Activated naive CD8-positive, alpha-beta T cell (primary cell): ENCODE measurements around the gene NME7.
"Not testable (repeated sequence)": the region's sequence is repeated elsewhere in the genome, so short reads cannot be mapped to it uniquely, and the experiment has no call there.

ENCODE experiments used
- H3K27ac Mint-ChIP-seq: one replicate; pipeline ENCODE4 v1.8.0; 2021; ENCODE audit warnings: mixed read lengths
- H3K27me3 Mint-ChIP-seq: one replicate; pipeline ENCODE4 v1.8.0; 2021; ENCODE audit warnings: mixed read lengths
- H3K36me3 Mint-ChIP-seq: one replicate; pipeline ENCODE4 v1.8.0; 2021; ENCODE audit warnings: mixed read lengths
- H3K4me1 Mint-ChIP-seq: one replicate; pipeline ENCODE4 v1.8.0; 2021; ENCODE audit warnings: low read depth, mixed read lengths
- H3K4me3 Mint-ChIP-seq: one replicate; pipeline ENCODE4 v1.8.0; 2021; ENCODE audit warnings: mild to moderate bottlenecking, mixed read lengths
- H3K9me3 Mint-ChIP-seq: one replicate; pipeline ENCODE4 v1.8.0; 2021; ENCODE audit warnings: low read depth, mixed read lengths

The NME7 gene

DNA sequence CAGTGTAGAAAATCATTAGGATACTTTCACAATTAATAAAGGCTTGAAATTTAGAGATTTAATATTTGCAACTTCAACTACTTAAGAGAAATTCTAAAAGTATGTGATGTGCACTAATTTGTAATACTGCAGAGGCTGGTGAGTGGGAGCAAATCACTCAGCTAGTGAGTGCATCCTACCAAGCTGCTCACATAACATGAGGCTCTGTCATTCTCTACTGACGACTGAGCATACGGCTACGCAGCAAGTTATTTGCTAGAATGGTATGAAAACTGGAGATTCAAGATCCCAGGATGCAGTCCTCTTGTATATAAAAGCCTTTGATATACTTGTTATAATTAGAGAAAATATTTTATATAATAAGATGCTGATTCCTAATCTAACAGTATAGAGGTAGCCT is 171.0 kb downstream of the NME7 start:
- Mint-ChIP-seq H3K27ac (no peak overlapping the region), H3K27me3 (no peaks in the 10 kb centered on the region), H3K4me1 (no peaks in the 10 kb centered on the region), H3K36me3 (peaks cover 20% of the 10 kb centered on the region), H3K4me3 (no peak overlapping the region), H3K9me3 (peaks cover 3% of the 10 kb centered on the region)

- Mint-ChIP-seq H3K36me3 (peaks cover 16% of the 10 kb centered on the region), H3K4me1 (no peaks in the 10 kb centered on the region), H3K9me3 (peaks cover 3% of the 10 kb centered on the region), H3K27me3 (no peaks in the 10 kb centered on the region), H3K4me3 (no peak overlapping the region), H3K27ac (no peak overlapping the region)
Measured at GRCh38 chr1:169196161-169196560, 171.4 kb downstream of the NME7 start.

- H3K36me3 Mint-ChIP-seq, result peaks cover 18% of the 10 kb centered on the region
- H3K4me3 Mint-ChIP-seq, result no peak overlapping the region
- H3K9me3 Mint-ChIP-seq, result peaks cover 1% of the 10 kb centered on the region
- H3K27ac Mint-ChIP-seq, result no peak overlapping the region
- H3K4me1 Mint-ChIP-seq, result no peaks in the 10 kb centered on the region
- H3K27me3 Mint-ChIP-seq, result no peaks in the 10 kb centered on the region
Measured at GRCh38 chr1:169193191-169193850, 174.3 kb downstream of the NME7 start.

DNA sequence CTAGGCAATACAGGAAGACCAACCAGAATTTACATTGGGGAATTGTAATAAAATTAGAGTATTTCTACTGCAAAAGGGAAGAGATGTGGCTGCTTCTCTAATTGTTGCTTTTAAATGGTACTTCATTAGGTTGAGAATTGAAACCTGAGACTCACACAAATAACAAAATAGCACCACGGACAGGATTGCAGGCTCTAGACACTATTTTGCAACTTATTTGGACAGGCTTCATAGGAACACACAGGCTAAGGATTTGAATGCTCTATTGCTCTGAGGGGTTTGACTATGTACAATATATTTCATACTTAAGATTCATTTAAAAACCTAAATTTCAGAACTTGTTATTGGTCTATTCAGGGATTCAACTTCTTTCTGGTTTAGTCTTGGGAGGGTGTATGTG is 181.5 kb downstream of the NME7 start:
- Mint-ChIP-seq H3K4me1 (no peaks in the 10 kb centered on the region), H3K27ac (no peak overlapping the region), H3K36me3 (peaks cover 22% of the 10 kb centered on the region), H3K9me3 (no peaks in the 10 kb centered on the region), H3K27me3 (no peaks in the 10 kb centered on the region), H3K4me3 (no peak overlapping the region)

DNA sequence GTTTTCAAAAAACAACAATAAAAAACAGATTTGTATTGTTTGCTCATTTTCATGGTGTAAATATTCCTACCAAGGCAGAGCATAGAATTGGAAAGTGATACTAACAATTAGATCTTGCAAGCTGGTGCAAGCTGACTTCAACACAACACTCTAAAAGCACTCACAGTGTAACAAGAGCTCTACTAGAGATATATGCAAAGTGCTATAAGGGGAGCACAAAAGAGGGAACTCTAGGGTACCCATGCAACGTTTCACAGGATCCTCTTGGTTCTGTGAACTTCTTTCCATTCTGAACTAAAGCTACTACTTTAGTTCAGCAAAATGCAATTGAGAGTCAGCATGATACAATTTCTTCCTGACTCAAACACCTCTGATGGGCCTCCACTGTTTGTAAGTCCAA is 182.8 kb downstream of the NME7 start:
- no peaks in the 10 kb centered on the region for H3K27me3 Mint-ChIP-seq
- H3K4me1 Mint-ChIP-seq, result no peaks in the 10 kb centered on the region
- H3K36me3 Mint-ChIP-seq, result peaks cover 25% of the 10 kb centered on the region
- H3K9me3 Mint-ChIP-seq, result no peaks in the 10 kb centered on the region
- no peak overlapping the region for H3K27ac Mint-ChIP-seq
- H3K4me3 Mint-ChIP-seq, result no peak overlapping the region

GRCh38 chr1:169180174-169180573 is 187.4 kb downstream of the NME7 start:
- Mint-ChIP-seq H3K4me1 (no peaks in the 10 kb centered on the region), H3K4me3 (no peak overlapping the region), H3K9me3 (no peaks in the 10 kb centered on the region), H3K36me3 (peaks cover 20% of the 10 kb centered on the region), H3K27me3 (no peaks in the 10 kb centered on the region), H3K27ac (no peak overlapping the region)

DNA sequence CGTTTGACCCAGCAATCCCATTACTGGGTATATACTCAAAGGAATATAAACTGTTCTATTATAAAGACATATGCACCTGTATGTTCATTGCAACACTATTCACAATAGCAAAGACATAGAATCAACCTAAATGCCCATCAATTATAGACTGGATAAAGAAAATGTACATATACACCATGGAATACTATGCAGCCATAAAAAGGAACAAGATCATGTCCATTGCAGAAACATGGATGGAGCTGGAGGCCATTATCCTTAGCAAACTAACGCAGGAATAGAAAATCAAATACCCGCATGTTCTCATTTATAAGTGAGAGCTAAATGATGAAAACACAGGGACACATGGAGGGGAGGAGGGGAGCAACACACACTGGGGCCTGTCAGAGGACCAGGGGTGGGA is 188.2 kb downstream of the NME7 start:
- H3K9me3 Mint-ChIP-seq, H3K27me3 Mint-ChIP-seq, H3K4me3 Mint-ChIP-seq, H3K4me1 Mint-ChIP-seq, H3K27ac Mint-ChIP-seq: not testable (repeated sequence)
- H3K36me3 Mint-ChIP-seq, result peaks cover 20% of the 10 kb centered on the region

DNA sequence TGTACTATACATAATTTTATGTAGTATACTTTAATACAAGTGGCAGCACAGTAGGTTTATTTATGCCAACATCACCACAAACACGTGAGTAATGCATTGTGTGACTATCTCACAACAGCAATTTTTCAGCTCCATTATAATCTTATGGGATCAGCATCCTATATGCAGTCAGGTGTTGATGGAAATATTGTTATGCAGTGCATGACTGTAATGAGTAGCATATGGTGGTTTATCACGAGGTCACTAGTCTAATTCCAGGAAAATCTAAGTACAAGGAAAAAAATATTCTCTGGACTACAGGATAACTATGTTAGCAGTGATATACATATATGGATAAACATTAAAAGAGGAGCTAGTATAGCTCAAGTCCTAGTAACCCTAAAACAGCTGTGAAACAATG is 192.1 kb downstream of the NME7 start:
- no peaks in the 10 kb centered on the region for H3K4me1 Mint-ChIP-seq
- no peak overlapping the region for H3K4me3 Mint-ChIP-seq
- H3K27ac Mint-ChIP-seq, result no peak overlapping the region
- H3K27me3 Mint-ChIP-seq, result no peaks in the 10 kb centered on the region
- peaks cover 10% of the 10 kb centered on the region for H3K36me3 Mint-ChIP-seq
- H3K9me3 Mint-ChIP-seq, result no peaks in the 10 kb centered on the region

GRCh38 chr1:169163059-169163458 is 204.5 kb downstream of the NME7 start:
- H3K4me1 Mint-ChIP-seq, result peaks cover 6% of the 10 kb centered on the region
- no peak overlapping the region for H3K4me3 Mint-ChIP-seq

DNA sequence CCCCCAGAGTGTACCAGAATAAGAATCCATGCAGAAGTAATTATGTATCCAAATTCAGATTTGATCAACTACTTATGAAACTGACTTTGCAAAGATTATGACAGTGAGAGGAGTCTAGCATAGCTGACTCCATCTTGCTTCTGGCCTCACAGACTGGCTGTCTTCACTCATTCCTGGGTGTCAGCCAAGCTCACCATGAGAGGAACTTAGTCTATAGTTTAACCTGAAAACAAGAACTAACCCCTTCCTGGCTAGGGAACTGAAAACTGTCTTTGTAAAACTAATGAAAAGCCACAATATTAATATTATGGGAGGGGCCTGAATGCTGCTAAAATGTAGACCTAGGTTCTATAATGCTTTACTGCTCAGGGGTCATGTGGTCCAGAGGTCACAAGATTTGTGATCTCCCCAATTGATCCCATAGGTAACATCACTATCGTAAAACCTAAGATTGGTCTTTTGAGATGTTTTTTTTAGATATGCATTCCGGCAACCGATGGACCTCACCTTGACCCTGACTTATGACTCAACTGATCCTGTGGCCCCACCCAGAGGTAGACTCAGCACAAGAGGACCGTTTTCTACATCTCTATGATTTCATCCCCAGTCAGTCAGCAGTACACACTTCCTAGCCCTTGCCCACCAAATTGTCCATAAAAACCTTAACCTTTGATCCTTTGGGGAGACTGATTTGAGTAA is 206.0 kb downstream of the NME7 start:
- Mint-ChIP-seq H3K27me3 (no peaks in the 10 kb centered on the region), H3K4me3 (no peak overlapping the region), H3K36me3 (peaks cover 7% of the 10 kb centered on the region), H3K4me1 (peaks cover 6% of the 10 kb centered on the region), H3K27ac (no peak overlapping the region), H3K9me3 (no peaks in the 10 kb centered on the region)

More at GRCh38 chr1:169163059-169163458, 204.5 kb downstream of the NME7 start:
- H3K27ac Mint-ChIP-seq, result peak overlapping the region; percentile 1
- no peaks in the 10 kb centered on the region for H3K9me3 Mint-ChIP-seq
- H3K27me3 Mint-ChIP-seq, result no peaks in the 10 kb centered on the region
- H3K36me3 Mint-ChIP-seq, result peaks cover 12% of the 10 kb centered on the region

DNA sequence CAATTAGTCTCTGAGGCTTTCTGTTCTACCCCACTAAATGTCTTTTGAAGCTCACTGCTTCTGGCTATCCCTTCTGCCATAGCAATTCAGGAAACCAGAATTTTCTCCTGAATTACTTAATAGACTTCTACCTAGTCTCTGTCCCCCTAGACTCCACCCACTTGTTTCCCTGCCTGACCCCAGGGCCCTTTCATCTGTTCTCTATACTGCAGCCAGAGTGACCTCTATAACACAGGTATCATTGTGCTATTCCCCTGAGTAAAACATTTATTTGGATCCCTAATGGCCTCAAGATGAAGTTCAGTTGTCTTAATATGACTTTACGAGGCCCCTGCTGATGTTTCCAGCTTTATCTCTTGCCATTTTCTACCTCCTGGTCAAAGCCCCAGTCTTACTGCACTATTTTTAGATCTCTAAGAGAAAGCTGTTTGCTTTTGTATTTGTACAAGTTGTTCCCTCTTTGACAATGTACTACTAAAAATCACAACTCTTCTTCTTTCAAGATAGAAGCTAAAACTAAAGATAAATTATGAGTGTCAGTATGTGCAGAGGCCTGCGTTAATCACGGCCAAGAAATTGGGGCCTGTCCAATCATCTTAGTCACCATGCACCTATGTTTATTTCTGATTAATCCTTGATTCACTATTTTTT is 206.6 kb downstream of the NME7 start:
- Mint-ChIP-seq H3K9me3 (no peaks in the 10 kb centered on the region), H3K27me3 (no peaks in the 10 kb centered on the region), H3K27ac (no peak overlapping the region), H3K4me1 (peaks cover 6% of the 10 kb centered on the region), H3K36me3 (peaks cover 7% of the 10 kb centered on the region), H3K4me3 (no peak overlapping the region)

DNA sequence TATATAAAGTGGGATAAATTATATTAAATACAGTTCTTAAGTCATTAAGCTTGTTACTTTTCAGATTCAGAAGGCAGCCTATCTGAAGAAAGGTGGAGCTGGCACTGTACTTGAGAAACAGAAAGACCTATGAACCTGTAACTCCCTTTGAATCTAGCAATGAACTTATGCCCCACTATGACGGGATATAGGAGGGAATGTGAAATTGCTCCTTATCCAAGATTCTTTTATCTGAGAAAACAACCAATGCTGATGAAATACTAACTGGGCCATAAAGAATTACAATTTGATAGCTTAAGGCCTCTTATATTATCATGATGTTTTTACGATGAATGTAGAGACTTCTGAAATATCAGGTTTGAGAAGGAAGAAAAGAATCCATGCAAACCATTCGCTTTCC is 211.0 kb downstream of the NME7 start:
- H3K27ac Mint-ChIP-seq, result no peak overlapping the region
- peaks cover 11% of the 10 kb centered on the region for H3K36me3 Mint-ChIP-seq
- H3K27me3 Mint-ChIP-seq, result no peaks in the 10 kb centered on the region
- H3K4me3 Mint-ChIP-seq, result no peak overlapping the region
- H3K4me1 Mint-ChIP-seq, result no peaks in the 10 kb centered on the region
- no peaks in the 10 kb centered on the region for H3K9me3 Mint-ChIP-seq

GRCh38 chr1:169155675-169156074 is 211.9 kb downstream of the NME7 start:
- no peaks in the 10 kb centered on the region for H3K9me3 Mint-ChIP-seq
- H3K36me3 Mint-ChIP-seq, result peaks cover 11% of the 10 kb centered on the region
- no peak overlapping the region for H3K27ac Mint-ChIP-seq
- no peaks in the 10 kb centered on the region for H3K27me3 Mint-ChIP-seq
- H3K4me3 Mint-ChIP-seq, result no peak overlapping the region
- H3K4me1 Mint-ChIP-seq, result no peaks in the 10 kb centered on the region

GRCh38 chr1:169151338-169151837 is 216.2 kb downstream of the NME7 start:
- Mint-ChIP-seq H3K4me3 (no peak overlapping the region), H3K4me1 (no peaks in the 10 kb centered on the region), H3K9me3 (no peaks in the 10 kb centered on the region), H3K27me3 (no peaks in the 10 kb centered on the region), H3K27ac (no peak overlapping the region), H3K36me3 (peaks cover 18% of the 10 kb centered on the region)

DNA sequence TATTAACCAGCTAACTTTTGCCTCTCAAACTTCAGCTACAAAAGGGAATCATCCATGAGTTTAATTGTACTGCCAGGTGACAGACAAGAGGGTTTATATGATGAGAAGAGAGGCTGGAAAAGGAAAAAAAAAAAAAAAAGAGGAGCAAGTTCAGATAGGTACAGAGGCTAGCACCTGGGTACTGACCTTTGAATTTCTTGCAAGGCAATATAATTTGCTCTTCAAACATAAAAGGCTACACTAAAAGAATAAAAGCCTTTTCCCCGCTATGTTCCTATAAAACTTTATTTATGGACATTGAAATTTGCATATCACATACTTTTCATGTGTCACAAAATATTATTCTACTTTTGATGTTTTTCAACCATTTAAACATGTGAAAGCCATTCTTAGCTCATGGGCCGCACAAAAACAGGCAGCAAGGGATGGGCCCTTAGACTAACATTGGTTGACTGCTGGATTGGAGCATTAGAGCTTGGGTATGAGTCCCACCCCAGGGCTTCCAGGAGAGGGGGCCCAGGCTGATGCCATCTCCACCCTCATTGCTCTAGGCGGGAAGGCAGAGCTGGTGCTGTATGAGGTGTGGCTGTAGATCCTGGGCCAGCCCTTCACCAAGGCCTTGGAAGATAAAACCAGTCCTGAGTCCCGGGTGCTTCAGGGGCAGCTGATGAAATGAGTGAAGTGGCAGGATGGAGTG is 216.8 kb downstream of the NME7 start:
- H3K4me1 Mint-ChIP-seq, result no peaks in the 10 kb centered on the region
- peaks cover 18% of the 10 kb centered on the region for H3K36me3 Mint-ChIP-seq
- no peaks in the 10 kb centered on the region for H3K27me3 Mint-ChIP-seq
- H3K27ac Mint-ChIP-seq, result no peak overlapping the region
- H3K4me3 Mint-ChIP-seq, result no peak overlapping the region
- no peaks in the 10 kb centered on the region for H3K9me3 Mint-ChIP-seq
